ENCODE results near the gene C22orf39.
A peak's percentile ranks its signal among the peaks of the same experiment; 100 is the strongest.
"Not testable (repeated sequence)": the region's sequence is repeated elsewhere in the genome, so short reads cannot be mapped to it uniquely, and the experiment has no call there.

Gene C22orf39

GRCh38 chr22:19448739-19449421, 1.4 kb upstream of the C22orf39 start:
- Mint-ChIP-seq H3K4me1 (peaks cover 32% of the 10 kb centered on the region), H3K27ac (peak overlapping the region; percentile 91), H3K36me3 (peaks cover 81% of the 10 kb centered on the region), H3K4me3 (peak overlapping the region; percentile 91), H3K9me3 (no peaks in the 10 kb centered on the region)
- DNase-seq (ENCODE audit: low spot score in 2 of 2) (peak in 1 of 2 donors; percentile 74), ATAC-seq (peak; percentile 82)

DNA sequence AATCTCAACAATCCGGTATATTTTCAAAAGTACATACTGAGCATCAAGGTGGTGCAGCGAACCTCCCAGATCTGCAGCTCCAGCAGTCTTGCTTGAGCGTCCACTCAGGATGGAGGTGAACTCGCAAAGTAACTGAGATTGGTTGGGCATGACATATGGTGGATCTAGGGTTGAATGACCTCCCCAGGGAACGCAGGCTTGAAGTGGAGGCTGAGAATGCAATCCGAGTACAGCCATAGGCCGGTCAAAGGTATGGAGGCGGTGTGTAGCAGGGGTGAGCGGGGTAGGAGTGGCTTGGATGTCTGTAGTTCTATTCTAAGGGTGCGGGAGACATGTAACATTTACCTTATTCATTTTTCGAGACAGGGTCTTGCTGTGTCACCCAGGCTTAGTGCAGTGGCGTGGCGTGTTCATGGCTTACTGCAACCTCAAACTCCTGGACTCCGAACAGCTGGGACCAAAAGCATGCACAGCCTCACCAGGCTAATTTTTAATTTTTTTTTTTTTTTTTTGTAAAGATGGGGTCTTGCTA, 631 bp upstream of the C22orf39 start:
- H3K4me1 Mint-ChIP-seq = peaks cover 32% of the 10 kb centered on the region
- peak overlapping the region; percentile 91 for H3K4me3 Mint-ChIP-seq
- DNase-seq (ENCODE audit: low spot score in 2 of 2) (no peak), ATAC-seq (peak; percentile 28)
- H3K9me3 Mint-ChIP-seq = no peaks in the 10 kb centered on the region
- peak overlapping the region; percentile 91 for H3K27ac Mint-ChIP-seq
- H3K36me3 Mint-ChIP-seq = peaks cover 74% of the 10 kb centered on the region

- H3K9me3 Mint-ChIP-seq = no peaks in the 10 kb centered on the region
- H3K36me3 Mint-ChIP-seq = peaks cover 65% of the 10 kb centered on the region
- DNase-seq (ENCODE audit: low spot score in 2 of 2) = no peak
- peaks cover 32% of the 10 kb centered on the region for H3K4me1 Mint-ChIP-seq
- H3K4me3 Mint-ChIP-seq = peak overlapping the region; percentile 91
- no peak for ATAC-seq
- peak overlapping the region; percentile 91 for H3K27ac Mint-ChIP-seq
These were observed 745 bp downstream of the C22orf39 start for GRCh38 chr22:19446603-19447329.

- H3K9me3 Mint-ChIP-seq; H3K4me3 Mint-ChIP-seq; ATAC-seq; DNase-seq (ENCODE audit: low spot score in 2 of 2): not testable (repeated sequence)
- Mint-ChIP-seq H3K27ac (peak overlapping the region; percentile 20), H3K4me1 (peaks cover 36% of the 10 kb centered on the region), H3K36me3 (peaks cover 63% of the 10 kb centered on the region)
These were observed 2.1 kb downstream of the C22orf39 start for GRCh38 chr22:19445279-19445982.

GRCh38 chr22:19443544-19444211, 3.8 kb downstream of the C22orf39 start:
- Mint-ChIP-seq H3K4me3 (no peak overlapping the region), H3K4me1 (peaks cover 35% of the 10 kb centered on the region), H3K27ac (peak overlapping the region; percentile 10), H3K9me3 (no peaks in the 10 kb centered on the region), H3K36me3 (peaks cover 68% of the 10 kb centered on the region)
- ATAC-seq = no peak
- no peak for DNase-seq (ENCODE audit: low spot score in 2 of 2)

GRCh38 chr22:19442166-19442565, 5.3 kb downstream of the C22orf39 start:
- no peaks in the 10 kb centered on the region for H3K9me3 Mint-ChIP-seq
- peaks cover 32% of the 10 kb centered on the region for H3K4me1 Mint-ChIP-seq
- peaks cover 77% of the 10 kb centered on the region for H3K36me3 Mint-ChIP-seq
- no peak for DNase-seq (ENCODE audit: low spot score in 2 of 2)
- H3K4me3 Mint-ChIP-seq = no peak overlapping the region
- peak overlapping the region; percentile 77 for H3K27ac Mint-ChIP-seq
- ATAC-seq = no peak

- peaks cover 78% of the 10 kb centered on the region for H3K36me3 Mint-ChIP-seq
- ATAC-seq (no peak), DNase-seq (ENCODE audit: low spot score in 2 of 2) (no peak)
- H3K4me1 Mint-ChIP-seq = peaks cover 20% of the 10 kb centered on the region
- no peaks in the 10 kb centered on the region for H3K9me3 Mint-ChIP-seq
- H3K4me3 Mint-ChIP-seq = no peak overlapping the region
- peak overlapping the region; percentile 43 for H3K27ac Mint-ChIP-seq
These were observed 6.9 kb downstream of the C22orf39 start for GRCh38 chr22:19440411-19441195.

- ATAC-seq = no peak
- H3K9me3 Mint-ChIP-seq = no peaks in the 10 kb centered on the region
- no peak for DNase-seq (ENCODE audit: low spot score in 2 of 2)
- H3K36me3 Mint-ChIP-seq = peaks cover 83% of the 10 kb centered on the region
- no peak overlapping the region for H3K4me3 Mint-ChIP-seq
- no peak overlapping the region for H3K27ac Mint-ChIP-seq
- peaks cover 25% of the 10 kb centered on the region for H3K4me1 Mint-ChIP-seq
These were observed 9.2 kb downstream of the C22orf39 start for GRCh38 chr22:19438298-19438697.

DNA sequence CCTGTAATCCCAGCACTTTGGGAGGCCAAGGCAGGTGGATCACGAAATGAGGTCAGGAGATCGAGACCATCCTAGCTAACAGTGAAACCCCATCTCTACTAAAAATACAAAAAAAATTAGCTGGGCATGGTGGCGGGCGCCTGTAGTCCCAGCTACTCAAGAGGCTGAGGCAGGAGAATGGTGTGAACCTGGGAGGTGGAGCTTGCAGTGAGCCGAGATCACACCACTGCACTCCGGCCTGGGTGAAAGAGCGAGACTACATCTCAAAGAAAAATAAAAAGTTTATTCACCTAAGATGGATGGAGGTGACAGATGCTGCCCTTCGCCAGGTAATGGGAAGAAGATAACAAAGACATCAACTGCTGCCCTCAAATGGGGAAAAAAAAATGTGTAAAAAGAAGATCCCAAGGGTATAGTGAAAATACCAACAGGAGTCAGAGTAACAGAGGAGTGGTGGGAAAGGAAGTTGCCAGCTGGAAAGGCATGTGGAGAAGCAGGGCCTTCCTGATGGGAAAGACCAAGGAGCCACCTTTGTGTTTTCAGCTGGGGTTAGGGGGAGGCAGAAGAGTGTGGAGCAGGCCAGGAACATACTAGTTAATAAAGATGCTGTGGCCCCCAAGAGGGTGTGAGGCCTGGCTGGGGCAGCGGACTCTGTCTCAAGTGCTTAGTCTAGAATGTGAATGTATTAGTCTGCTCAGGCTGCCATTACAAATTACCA, 10.9 kb downstream of the C22orf39 start:
- not testable (repeated sequence) for DNase-seq (ENCODE audit: low spot score in 2 of 2); H3K4me3 Mint-ChIP-seq; H3K9me3 Mint-ChIP-seq; ATAC-seq
- Mint-ChIP-seq H3K36me3 (peaks cover 77% of the 10 kb centered on the region), H3K27ac (peak overlapping the region; percentile 48), H3K4me1 (peaks cover 28% of the 10 kb centered on the region)

DNA sequence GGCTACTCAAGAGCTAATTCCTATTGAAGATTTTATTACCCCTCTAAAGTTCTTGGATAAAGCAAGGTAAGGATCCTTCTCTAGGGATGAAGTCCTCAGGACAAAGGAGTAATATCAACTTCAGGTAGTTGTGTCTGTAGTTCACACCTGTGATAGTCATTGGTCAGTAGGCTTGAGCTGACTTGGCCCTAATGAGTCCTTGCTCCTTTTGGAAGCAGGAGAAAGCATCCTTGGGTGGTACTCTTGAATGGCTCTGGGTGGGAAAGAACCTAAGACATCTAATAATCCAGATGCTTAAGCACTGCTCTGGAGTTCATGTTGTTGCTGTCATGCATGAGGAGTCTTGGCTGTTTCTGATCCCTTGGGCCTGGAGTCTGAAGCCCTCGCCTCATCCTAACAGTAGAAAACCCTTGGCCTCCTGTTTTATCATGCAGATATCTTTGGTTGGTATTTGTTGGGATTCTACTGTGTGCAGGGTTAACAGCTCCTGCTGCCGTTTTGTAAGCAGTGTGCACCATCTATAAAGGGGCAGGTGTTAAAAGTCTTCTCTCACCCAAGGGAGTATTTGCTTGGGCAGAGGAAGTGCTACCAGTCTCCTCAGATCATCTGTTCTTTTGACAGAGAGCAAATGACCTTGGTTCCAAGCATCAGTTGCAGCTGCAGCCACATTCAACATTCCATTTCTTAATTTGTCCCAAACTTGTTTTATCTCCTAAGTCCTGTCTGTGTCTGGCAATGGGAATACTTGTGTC, 12.5 kb downstream of the C22orf39 start:
- Mint-ChIP-seq H3K27ac (peak overlapping the region; percentile 89), H3K4me3 (no peak overlapping the region), H3K36me3 (peaks cover 73% of the 10 kb centered on the region), H3K4me1 (peaks cover 31% of the 10 kb centered on the region), H3K9me3 (no peaks in the 10 kb centered on the region)
- no peak for DNase-seq (ENCODE audit: low spot score in 2 of 2)
- ATAC-seq = no peak

DNA sequence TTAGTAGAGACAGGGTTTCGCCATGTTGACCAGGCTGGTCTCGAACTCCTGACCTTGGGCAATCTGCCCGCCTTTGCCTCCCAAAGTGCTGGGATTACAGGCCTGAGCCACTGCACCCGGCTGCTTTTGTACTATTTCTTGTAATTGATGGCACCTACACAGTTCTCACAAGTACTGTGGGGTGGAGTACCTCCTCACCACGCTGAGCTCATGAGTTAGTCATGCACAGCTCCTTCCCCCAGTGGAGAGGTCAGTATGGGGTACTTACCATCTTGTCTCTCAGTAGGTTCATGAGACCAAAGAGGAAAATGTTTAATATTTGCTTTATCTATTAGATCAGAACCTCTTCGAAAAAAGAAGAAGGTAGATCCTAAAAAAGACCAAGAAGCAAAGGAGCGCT, 13.1 kb downstream of the C22orf39 start:
- Mint-ChIP-seq H3K36me3 (peaks cover 73% of the 10 kb centered on the region), H3K27ac (peak overlapping the region; percentile 89), H3K9me3 (no peaks in the 10 kb centered on the region), H3K4me1 (peaks cover 37% of the 10 kb centered on the region), H3K4me3 (peak overlapping the region; percentile 79)
- ATAC-seq (no peak), DNase-seq (ENCODE audit: low spot score in 2 of 2) (no peak)

DNA sequence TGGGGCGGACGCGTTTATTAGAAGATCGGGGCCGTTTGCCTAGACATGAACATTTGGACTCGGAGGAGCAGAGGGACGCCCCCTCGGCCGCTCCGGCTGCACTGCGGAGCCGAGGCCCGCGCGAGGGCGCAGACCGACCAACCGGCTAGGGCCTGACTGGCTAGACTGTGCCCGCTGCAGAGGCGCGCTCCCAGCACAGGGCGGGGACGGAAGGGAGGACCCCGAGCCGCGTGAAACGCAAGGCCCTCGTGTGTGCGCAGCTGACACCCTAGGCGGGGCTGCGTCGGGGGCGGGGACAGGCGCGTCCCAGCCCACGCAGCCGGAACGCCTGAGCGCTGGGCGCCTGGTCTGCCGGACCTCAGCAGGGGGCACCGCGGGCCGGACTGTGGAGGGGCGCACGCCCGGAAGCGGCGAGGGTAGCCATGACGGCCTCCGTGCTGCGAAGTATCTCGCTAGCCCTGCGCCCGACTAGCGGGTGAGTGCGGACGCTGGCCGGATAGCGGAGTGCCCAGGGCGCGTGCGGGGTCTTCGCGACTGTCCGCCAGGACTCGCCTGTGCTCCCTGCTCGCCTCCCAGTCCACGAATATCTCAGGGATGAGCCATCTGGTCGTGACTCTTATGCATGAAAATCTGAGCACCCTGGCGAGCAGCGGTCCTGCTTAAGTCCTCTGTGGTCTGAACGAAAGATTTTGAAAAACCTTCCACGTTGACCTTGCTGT, 15.2 kb downstream of the C22orf39 start, which contains the start of gene MRPL40:
TSS of gene MRPL40 (plus strand) at position 413 of the 719 bp plus-strand sequence. CDS start at position 423, 10 bp downstream.
- DNase-seq (ENCODE audit: low spot score in 2 of 2) = peak; percentile 81 to 94
- Mint-ChIP-seq H3K9me3 (no peaks in the 10 kb centered on the region), H3K4me1 (peaks cover 45% of the 10 kb centered on the region), H3K4me3 (peak within 1 kb of the TSS; percentile 79), H3K27ac (peak within 1 kb of the TSS; percentile 89), H3K36me3 (peaks cover 69% of the 10 kb centered on the region)
- ATAC-seq = peak; percentile 90
